GM12878 (cell line): ENCODE results near the gene SMG6. TPM values are rescaled to one million over a fixed set of nuclear protein-coding genes. Genes with fewer than 3 reads are reported as not detected.

Source experiments
- CHD1 ChIP-seq: IDR thresholded peaks from 2 replicates; pipeline ENCODE4 v1.6.1; 2012; ENCODE audit warnings: low read depth, low read length, improper control_type of control experiment
- CREM ChIP-seq: IDR thresholded peaks from 2 replicates; pipeline ENCODE4 v1.6.1; 2014; ENCODE audit warnings: antibody characterized with exemption, low read depth
- EED ChIP-seq: sonication (generic); IDR thresholded peaks from 2 replicates; pipeline ENCODE4 v1.6.1; 2016; ENCODE audit warnings: antibody characterized with exemption, low read depth
- ESRRA ChIP-seq: IDR thresholded peaks from 2 replicates; pipeline ENCODE4 v1.6.1; 2012; ENCODE audit warnings: mild to moderate bottlenecking, low read length, improper control_type of control experiment
- ETV6 ChIP-seq, 2 experiments: fragments of 450-650 bp in 1 of 2; IDR thresholded peaks in 1 of 2; conservative IDR thresholded peaks in 1 of 2; 2 replicates each; pipeline ENCODE4 v1.6.1; 2014; ENCODE audit warnings: antibody characterized with exemption in 1 of 2, borderline replicate concordance in 1 of 2, low read depth in 1 of 2, mild to moderate bottlenecking in 1 of 2, moderate library complexity in 1 of 2
- MEF2B ChIP-seq: fragments of 450-650 bp; IDR thresholded peaks from 2 replicates; pipeline ENCODE4 v1.6.1; 2018; ENCODE audit warnings: mild to moderate bottlenecking, moderate library complexity; ENCODE audit not compliant: partially characterized antibody, poor library complexity, severe bottlenecking
- NFYA ChIP-seq: IDR thresholded peaks from 2 replicates; pipeline ENCODE4 v1.6.1; 2011; ENCODE audit warnings: low read depth, mild to moderate bottlenecking, low read length, improper control_type of control experiment, borderline replicate concordance
- POLR2AphosphoS2 ChIP-seq: IDR thresholded peaks from 2 replicates; pipeline ENCODE4 v1.6.1; 2011; ENCODE audit warnings: low read depth, mild to moderate bottlenecking, low read length, improper control_type of control experiment, moderate library complexity
- RAD51 ChIP-seq: fragments of 450-650 bp; IDR thresholded peaks from 2 replicates; pipeline ENCODE4 v1.6.1; 2016; ENCODE audit warnings: moderate library complexity, mild to moderate bottlenecking, inconsistent platforms
- ZNF217 ChIP-seq: fragments of 450-650 bp; IDR thresholded peaks from 2 replicates; pipeline ENCODE4 v1.6.1; 2017; ENCODE audit warnings: antibody characterized with exemption, mild to moderate bottlenecking
- polyA plus RNA-seq, 11 experiments: library from polyadenylated mRNA; depleted of rRNA in 4 of 11; unstranded in 6 of 11; stranded (reverse) in 5 of 11; fragments of >200 nt; fragmentation: Nextera tagmentation in 4 of 11; fragmentation: Illumina TruSeq in 1 of 11; extraction: Ambion mirVana in 4 of 11; extraction: Trizol in 1 of 11; gene quantifications; 1 replicate in 1 of 11; 2 replicates in 10 of 11; pipeline versions ENCODE4 v1.2.1 to v1.2.3, GENCODE V29; 2011 to 2016; ENCODE audit warnings: inconsistent platforms in 2 of 11, missing spikeins in 2 of 11, low read depth in 1 of 11
- total RNA-seq, 4 experiments: library from RNA; depleted of rRNA in 3 of 4; stranded (reverse); fragments of >200 nt in 3 of 4; fragmentation: Illumina TruSeq in 1 of 4; extraction: Trizol in 1 of 4; gene quantifications; 2 replicates each; pipeline versions ENCODE4 v1.2.1 to v1.2.3, GENCODE V29; 2013 to 2021
- TF ChIP-seq, protein P1 (sequence below): fragments of 450-650 bp; IDR thresholded peaks from 2 replicates; pipeline ENCODE4 v1.6.1; 2018; ENCODE audit warnings: borderline replicate concordance, mild to moderate bottlenecking; ENCODE audit not compliant: partially characterized antibody
- TF ChIP-seq, protein P2 (sequence below), 3 experiments: IDR thresholded peaks in 2 of 3; conservative IDR thresholded peaks in 1 of 3; 2 replicates each; pipeline ENCODE4 v1.5.1; 2011; ENCODE audit warnings: low read depth in 3 of 3, low read length in 3 of 3, mild to moderate bottlenecking in 3 of 3, control low read depth in 2 of 3, moderate library complexity in 2 of 3, inconsistent platforms in 1 of 3, mixed read lengths in 1 of 3; ENCODE audit not compliant: control insufficient read depth in 2 of 3, insufficient read depth in 1 of 3; ENCODE audit errors: extremely low read depth in 1 of 3
- TF ChIP-seq, protein P3 (sequence below): IDR thresholded peaks from 2 replicates; pipeline ENCODE4 v1.6.1; 2012; ENCODE audit warnings: improper control_type of control experiment, low read depth, low read length; ENCODE audit not compliant: insufficient replicate concordance
- TF ChIP-seq, protein P4 (sequence below): fragments of 450-650 bp; formaldehyde crosslinking; IDR thresholded peaks from 2 replicates; pipeline ENCODE4 v1.4.0; 2020; ENCODE audit warnings: mild to moderate bottlenecking, moderate library complexity

The SMG6 gene
- total and polyA plus RNA-seq, 10 of the 15 experiments (the other 5 are each of a cell fraction or from before 2014, with no cell fraction given) = 0.58 to 28.7 (median 15.7) TPM

DNA sequence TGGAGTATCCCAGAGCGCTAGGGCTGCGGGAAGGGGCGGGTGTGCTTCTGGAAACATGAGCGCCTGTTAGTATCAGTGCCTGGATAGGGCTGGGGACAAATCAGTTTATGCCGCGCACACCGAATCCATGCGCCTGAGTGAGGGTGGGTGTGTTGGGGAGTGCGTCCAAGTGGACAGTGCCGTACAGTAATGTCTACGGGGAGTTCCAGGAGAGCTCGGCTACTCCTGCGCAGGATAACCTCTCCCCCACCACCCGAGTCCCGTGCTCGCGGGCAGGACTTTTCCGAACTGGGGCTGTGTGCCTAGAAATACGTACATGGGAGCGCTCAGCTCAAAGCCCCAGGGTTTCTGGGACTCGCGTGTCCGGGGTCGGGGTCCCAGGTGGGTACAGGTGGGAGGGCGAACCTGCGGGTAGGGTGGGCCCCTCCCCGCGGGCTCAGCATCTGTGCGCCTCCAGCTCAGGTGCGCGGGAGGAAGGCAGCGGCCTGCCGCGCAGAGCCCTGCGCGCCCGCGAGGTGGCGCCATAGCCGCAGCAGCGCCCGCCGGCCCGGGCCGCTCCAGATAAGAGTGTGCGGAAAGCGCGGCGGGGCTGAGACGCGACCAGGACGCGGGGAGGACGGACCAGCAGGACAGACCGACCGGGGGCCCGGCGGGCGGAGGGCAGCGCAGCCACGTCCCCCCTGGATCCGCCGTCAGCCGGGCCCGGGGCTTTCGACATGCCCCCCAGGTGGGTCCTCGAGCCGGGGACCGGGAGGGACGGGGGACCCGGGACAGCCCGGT is 248.9 kb downstream of the SMG6 start, which contains the start of gene HIC1 (continued):
- TF ChIP-seq, protein P1, sequence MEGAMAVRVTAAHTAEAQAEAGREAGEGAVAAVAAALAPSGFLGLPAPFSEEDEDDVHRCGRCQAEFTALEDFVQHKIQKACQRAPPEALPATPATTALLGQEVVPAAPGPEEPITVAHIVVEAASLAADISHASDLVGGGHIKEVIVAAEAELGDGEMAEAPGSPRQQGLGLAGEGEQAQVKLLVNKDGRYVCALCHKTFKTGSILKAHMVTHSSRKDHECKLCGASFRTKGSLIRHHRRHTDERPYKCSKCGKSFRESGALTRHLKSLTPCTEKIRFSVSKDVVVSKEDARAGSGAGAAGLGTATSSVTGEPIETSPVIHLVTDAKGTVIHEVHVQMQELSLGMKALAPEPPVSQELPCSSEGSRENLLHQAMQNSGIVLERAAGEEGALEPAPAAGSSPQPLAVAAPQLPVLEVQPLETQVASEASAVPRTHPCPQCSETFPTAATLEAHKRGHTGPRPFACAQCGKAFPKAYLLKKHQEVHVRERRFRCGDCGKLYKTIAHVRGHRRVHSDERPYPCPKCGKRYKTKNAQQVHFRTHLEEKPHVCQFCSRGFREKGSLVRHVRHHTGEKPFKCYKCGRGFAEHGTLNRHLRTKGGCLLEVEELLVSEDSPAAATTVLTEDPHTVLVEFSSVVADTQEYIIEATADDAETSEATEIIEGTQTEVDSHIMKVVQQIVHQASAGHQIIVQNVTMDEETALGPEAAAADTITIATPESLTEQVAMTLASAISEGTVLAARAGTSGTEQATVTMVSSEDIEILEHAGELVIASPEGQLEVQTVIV = no peak
- TF ChIP-seq NFYA (no peak), EED (0 out of 2 replicates have a peak, but pooled peaks have one; percentile 16), CHD1 (no peak), MEF2B (no peak), POLR2AphosphoS2 (peak; percentile 60; the same call in 1 of the 2 replicates), RAD51 (no peak), ETV6 (conservative IDR thresholded peaks at IDR 0.05 in 1 of 2, IDR thresholded peaks at IDR 0.05 in 1 of 2; ENCODE audit: borderline replicate concordance in 1 of 2, low read depth in 1 of 2) (no peak), ESRRA (no peak), CREM (no peak), ZNF217 (0 out of 2 replicates have a peak, but pooled peaks have one; percentile 35)
- TF ChIP-seq, protein P2, sequence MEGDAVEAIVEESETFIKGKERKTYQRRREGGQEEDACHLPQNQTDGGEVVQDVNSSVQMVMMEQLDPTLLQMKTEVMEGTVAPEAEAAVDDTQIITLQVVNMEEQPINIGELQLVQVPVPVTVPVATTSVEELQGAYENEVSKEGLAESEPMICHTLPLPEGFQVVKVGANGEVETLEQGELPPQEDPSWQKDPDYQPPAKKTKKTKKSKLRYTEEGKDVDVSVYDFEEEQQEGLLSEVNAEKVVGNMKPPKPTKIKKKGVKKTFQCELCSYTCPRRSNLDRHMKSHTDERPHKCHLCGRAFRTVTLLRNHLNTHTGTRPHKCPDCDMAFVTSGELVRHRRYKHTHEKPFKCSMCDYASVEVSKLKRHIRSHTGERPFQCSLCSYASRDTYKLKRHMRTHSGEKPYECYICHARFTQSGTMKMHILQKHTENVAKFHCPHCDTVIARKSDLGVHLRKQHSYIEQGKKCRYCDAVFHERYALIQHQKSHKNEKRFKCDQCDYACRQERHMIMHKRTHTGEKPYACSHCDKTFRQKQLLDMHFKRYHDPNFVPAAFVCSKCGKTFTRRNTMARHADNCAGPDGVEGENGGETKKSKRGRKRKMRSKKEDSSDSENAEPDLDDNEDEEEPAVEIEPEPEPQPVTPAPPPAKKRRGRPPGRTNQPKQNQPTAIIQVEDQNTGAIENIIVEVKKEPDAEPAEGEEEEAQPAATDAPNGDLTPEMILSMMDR (IDR thresholded peaks at IDR 0.05 in 2 of 3, conservative IDR thresholded peaks at IDR 0.05 in 1 of 3; ENCODE audit: control insufficient read depth in 2 of 3, extremely low read depth in 1 of 3, insufficient read depth in 1 of 3, low read depth in 3 of 3, low read length in 3 of 3) = peak; percentile 74 to 96 (median 88); a peak in 5 of 6 replicates
- TF ChIP-seq, protein P3, sequence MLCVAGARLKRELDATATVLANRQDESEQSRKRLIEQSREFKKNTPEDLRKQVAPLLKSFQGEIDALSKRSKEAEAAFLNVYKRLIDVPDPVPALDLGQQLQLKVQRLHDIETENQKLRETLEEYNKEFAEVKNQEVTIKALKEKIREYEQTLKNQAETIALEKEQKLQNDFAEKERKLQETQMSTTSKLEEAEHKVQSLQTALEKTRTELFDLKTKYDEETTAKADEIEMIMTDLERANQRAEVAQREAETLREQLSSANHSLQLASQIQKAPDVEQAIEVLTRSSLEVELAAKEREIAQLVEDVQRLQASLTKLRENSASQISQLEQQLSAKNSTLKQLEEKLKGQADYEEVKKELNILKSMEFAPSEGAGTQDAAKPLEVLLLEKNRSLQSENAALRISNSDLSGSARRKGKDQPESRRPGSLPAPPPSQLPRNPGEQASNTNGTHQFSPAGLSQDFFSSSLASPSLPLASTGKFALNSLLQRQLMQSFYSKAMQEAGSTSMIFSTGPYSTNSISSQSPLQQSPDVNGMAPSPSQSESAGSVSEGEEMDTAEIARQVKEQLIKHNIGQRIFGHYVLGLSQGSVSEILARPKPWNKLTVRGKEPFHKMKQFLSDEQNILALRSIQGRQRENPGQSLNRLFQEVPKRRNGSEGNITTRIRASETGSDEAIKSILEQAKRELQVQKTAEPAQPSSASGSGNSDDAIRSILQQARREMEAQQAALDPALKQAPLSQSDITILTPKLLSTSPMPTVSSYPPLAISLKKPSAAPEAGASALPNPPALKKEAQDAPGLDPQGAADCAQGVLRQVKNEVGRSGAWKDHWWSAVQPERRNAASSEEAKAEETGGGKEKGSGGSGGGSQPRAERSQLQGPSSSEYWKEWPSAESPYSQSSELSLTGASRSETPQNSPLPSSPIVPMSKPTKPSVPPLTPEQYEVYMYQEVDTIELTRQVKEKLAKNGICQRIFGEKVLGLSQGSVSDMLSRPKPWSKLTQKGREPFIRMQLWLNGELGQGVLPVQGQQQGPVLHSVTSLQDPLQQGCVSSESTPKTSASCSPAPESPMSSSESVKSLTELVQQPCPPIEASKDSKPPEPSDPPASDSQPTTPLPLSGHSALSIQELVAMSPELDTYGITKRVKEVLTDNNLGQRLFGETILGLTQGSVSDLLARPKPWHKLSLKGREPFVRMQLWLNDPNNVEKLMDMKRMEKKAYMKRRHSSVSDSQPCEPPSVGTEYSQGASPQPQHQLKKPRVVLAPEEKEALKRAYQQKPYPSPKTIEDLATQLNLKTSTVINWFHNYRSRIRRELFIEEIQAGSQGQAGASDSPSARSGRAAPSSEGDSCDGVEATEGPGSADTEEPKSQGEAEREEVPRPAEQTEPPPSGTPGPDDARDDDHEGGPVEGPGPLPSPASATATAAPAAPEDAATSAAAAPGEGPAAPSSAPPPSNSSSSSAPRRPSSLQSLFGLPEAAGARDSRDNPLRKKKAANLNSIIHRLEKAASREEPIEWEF = no peak
- TF ChIP-seq, protein P4, sequence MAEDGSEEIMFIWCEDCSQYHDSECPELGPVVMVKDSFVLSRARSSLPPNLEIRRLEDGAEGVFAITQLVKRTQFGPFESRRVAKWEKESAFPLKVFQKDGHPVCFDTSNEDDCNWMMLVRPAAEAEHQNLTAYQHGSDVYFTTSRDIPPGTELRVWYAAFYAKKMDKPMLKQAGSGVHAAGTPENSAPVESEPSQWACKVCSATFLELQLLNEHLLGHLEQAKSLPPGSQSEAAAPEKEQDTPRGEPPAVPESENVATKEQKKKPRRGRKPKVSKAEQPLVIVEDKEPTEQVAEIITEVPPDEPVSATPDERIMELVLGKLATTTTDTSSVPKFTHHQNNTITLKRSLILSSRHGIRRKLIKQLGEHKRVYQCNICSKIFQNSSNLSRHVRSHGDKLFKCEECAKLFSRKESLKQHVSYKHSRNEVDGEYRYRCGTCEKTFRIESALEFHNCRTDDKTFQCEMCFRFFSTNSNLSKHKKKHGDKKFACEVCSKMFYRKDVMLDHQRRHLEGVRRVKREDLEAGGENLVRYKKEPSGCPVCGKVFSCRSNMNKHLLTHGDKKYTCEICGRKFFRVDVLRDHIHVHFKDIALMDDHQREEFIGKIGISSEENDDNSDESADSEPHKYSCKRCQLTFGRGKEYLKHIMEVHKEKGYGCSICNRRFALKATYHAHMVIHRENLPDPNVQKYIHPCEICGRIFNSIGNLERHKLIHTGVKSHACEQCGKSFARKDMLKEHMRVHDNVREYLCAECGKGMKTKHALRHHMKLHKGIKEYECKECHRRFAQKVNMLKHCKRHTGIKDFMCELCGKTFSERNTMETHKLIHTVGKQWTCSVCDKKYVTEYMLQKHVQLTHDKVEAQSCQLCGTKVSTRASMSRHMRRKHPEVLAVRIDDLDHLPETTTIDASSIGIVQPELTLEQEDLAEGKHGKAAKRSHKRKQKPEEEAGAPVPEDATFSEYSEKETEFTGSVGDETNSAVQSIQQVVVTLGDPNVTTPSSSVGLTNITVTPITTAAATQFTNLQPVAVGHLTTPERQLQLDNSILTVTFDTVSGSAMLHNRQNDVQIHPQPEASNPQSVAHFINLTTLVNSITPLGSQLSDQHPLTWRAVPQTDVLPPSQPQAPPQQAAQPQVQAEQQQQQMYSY = no peak
